HepG2 (cell line): ENCODE measurements around the gene RAB2B. TPM values are rescaled to one million over a fixed set of nuclear protein-coding genes. Genes with fewer than 3 reads are reported as not detected.

Source experiments
- GABPA ChIP-seq, 2 experiments: IDR thresholded peaks; 2 replicates each; pipeline ENCODE4 v1.6.1; 2011 to 2016; ENCODE audit warnings: low read depth in 2 of 2, low read length in 1 of 2, missing biosample characterization in 1 of 2, missing genetic modification characterization in 1 of 2
- HCFC1 ChIP-seq: fragments of 150-350 bp; IDR thresholded peaks from 2 replicates; pipeline ENCODE4 v1.6.1; 2014; ENCODE audit warnings: low read depth, low read length
- IKZF1 ChIP-seq: fragments of 450-650 bp; IDR thresholded peaks from 2 replicates; pipeline ENCODE4 v1.7.1; 2016
- MEIS1 ChIP-seq: sonication (generic); formaldehyde crosslinking; IDR thresholded peaks from 2 replicates; pipeline ENCODE4 v1.9.0; 2021; ENCODE audit warnings: mild to moderate bottlenecking, missing genetic modification reagents, moderate library complexity, borderline replicate concordance
- PITX1 ChIP-seq: sonication (generic); formaldehyde crosslinking; IDR thresholded peaks from 2 replicates; pipeline ENCODE4 v1.5.1; 2020; ENCODE audit warnings: mild to moderate bottlenecking, missing genetic modification reagents
- RAD51 ChIP-seq: fragments of 450-650 bp; IDR thresholded peaks from 2 replicates; pipeline ENCODE4 v1.6.1; 2016; ENCODE audit warnings: borderline replicate concordance
- SMARCE1 ChIP-seq: fragments of 450-650 bp; IDR thresholded peaks from 2 replicates; pipeline ENCODE4 v1.6.1; 2017; ENCODE audit warnings: borderline replicate concordance
- THYN1 ChIP-seq: sonication (generic); formaldehyde crosslinking; IDR thresholded peaks from 2 replicates; pipeline ENCODE4 v1.8.1; 2023; ENCODE audit warnings: low read depth, mild to moderate bottlenecking, moderate library complexity, missing genetic modification reagents, borderline replicate concordance
- TMF1 ChIP-seq: sonication (generic); formaldehyde crosslinking; IDR thresholded peaks from 2 replicates; pipeline ENCODE4 v1.8.1; 2022; ENCODE audit warnings: low read depth, missing genetic modification reagents
- ZBTB7B ChIP-seq: sonication (generic); formaldehyde crosslinking; IDR thresholded peaks from 2 replicates; pipeline ENCODE4 v1.4.0; 2020; ENCODE audit warnings: missing genetic modification reagents
- ZEB1 ChIP-seq: IDR thresholded peaks from 2 replicates; pipeline ENCODE4 v1.6.1; 2012; ENCODE audit warnings: mild to moderate bottlenecking, low read depth, inconsistent platforms; ENCODE audit not compliant: insufficient replicate concordance
- ZFP90 ChIP-seq: sonication (generic); formaldehyde crosslinking; IDR thresholded peaks from 2 replicates; pipeline ENCODE4 v1.8.0; 2022; ENCODE audit warnings: missing genetic modification reagents, mild to moderate bottlenecking, inconsistent platforms, borderline replicate concordance
- ZNF468 ChIP-seq: sonication (generic); formaldehyde crosslinking; IDR thresholded peaks from 2 replicates; pipeline ENCODE4 v1.8.0; 2022; ENCODE audit warnings: mild to moderate bottlenecking, moderate library complexity, missing genetic modification reagents
- ZNF496 ChIP-seq: sonication (generic); formaldehyde crosslinking; IDR thresholded peaks from 2 replicates; pipeline ENCODE4 v1.8.1; 2023; ENCODE audit warnings: mild to moderate bottlenecking, moderate library complexity, missing genetic modification reagents; ENCODE audit not compliant: insufficient replicate concordance
- ZNF547 ChIP-seq: sonication (generic); formaldehyde crosslinking; IDR thresholded peaks from 2 replicates; pipeline ENCODE4 v1.5.1; 2020; ENCODE audit warnings: mild to moderate bottlenecking, missing genetic modification reagents
- ZNF552 ChIP-seq: sonication (generic); formaldehyde crosslinking; IDR thresholded peaks from 2 replicates; pipeline ENCODE4 v1.9.0; 2022; ENCODE audit warnings: missing genetic modification reagents, mild to moderate bottlenecking, borderline replicate concordance
- ZNF713 ChIP-seq: sonication (generic); formaldehyde crosslinking; IDR thresholded peaks from 2 replicates; pipeline ENCODE4 v1.4.0; 2020; ENCODE audit warnings: mild to moderate bottlenecking, missing genetic modification reagents
- ZNF782 ChIP-seq: sonication (generic); formaldehyde crosslinking; IDR thresholded peaks from 2 replicates; pipeline ENCODE4 v1.4.0; 2020; ENCODE audit warnings: missing genetic modification reagents, mild to moderate bottlenecking, borderline replicate concordance
- polyA plus RNA-seq, 8 experiments: library from polyadenylated mRNA; depleted of rRNA in 3 of 8; stranded (reverse) in 7 of 8; unstranded in 1 of 8; fragments of >200 nt; fragmentation: Illumina TruSeq in 4 of 8; extraction: Trizol in 4 of 8; gene quantifications; 2 replicates each; pipeline versions ENCODE4 v1.2.1 to v1.2.3, GENCODE V29; 2011 to 2016; ENCODE audit warnings: low read depth in 4 of 8, missing spikeins in 1 of 8, mixed read lengths in 1 of 8; ENCODE audit not compliant: insufficient read depth in 1 of 8
- total RNA-seq, 5 experiments: library from RNA; depleted of rRNA; stranded (reverse); fragments of >200 nt; fragmentation: Illumina TruSeq; extraction: Trizol; gene quantifications; 2 replicates each; pipeline ENCODE4 v1.2.3, GENCODE V29; 2016; ENCODE audit warnings: low read depth in 1 of 5
- TF ChIP-seq, protein P1 (sequence below): sonication (generic); formaldehyde crosslinking; IDR thresholded peaks from 2 replicates; pipeline ENCODE4 v1.4.0; 2020; ENCODE audit warnings: missing genetic modification reagents, mild to moderate bottlenecking, borderline replicate concordance
- TF ChIP-seq, protein P2 (sequence below): sonication (generic); formaldehyde crosslinking; IDR thresholded peaks from 2 replicates; pipeline ENCODE4 v1.8.0; 2022; ENCODE audit warnings: mild to moderate bottlenecking, missing genetic modification reagents, moderate library complexity
- TF ChIP-seq, protein P3 (sequence below): sonication (generic); formaldehyde crosslinking; IDR thresholded peaks from 2 replicates; pipeline ENCODE4 v1.5.1; 2020; ENCODE audit warnings: mild to moderate bottlenecking, missing genetic modification reagents, borderline replicate concordance
- TF ChIP-seq, protein P4 (sequence below): IDR thresholded peaks from 2 replicates; pipeline ENCODE4 v1.6.1; 2018; ENCODE audit warnings: missing genetic modification reagents

The RAB2B gene
- total and polyA plus RNA-seq, 2 of the 13 experiments (the other 11 are each of a cell fraction or from before 2014, with no cell fraction given) = 36.0 to 60.6 TPM

DNA sequence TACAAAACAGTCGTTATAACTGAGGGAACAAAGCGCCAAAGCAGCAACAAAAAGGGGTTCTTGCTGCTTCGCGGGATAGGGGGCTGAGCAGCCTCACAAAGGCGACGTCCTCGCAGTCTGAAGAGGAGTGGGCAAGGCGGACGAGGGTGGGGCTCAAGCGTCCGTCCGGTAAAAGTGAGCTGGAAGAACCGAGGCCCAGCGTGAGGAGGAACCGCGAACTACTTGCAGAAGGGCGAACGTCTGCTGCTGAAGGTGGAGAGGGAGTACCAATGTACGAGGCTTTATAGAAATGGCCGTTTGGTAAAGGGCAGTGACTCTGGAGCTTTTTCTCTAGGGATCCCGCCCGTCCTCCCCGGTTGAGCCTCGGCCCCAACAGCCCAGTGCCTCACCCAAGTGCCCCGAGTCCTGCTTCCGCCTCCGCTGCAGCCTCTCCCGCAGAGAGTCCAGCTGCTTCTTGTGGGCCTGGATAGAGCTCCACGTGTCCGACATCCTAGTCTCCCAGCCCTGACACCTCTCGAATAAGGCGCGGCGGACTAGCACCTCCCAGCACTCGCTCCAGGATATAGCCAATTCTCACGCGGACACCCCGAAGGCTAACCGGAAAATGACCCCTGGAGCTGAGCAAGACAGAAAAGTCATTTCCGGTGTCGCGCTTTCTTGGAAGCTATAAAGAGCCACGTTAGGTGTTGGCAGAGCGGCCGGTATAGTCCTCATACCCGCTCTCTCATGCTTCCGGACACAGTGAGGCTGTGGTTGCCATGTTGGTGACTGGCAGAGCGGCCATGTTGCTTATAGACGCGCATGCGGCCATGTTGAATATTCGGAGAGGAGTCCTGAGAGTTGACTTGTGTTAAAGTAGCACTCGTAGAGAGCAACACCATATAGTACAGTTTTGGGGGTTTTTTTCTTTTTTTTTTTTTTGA is 34.2 kb upstream of the RAB2B start, which contains the start of gene METTL3 (continued):
- TF ChIP-seq MEIS1 (CRISPR knock-in tag) (no peak), RAD51 (peak; percentile 30; the same call in 1 of the 2 replicates), ZNF468 (CRISPR knock-in tag) (0 out of 2 replicates have a peak, but pooled peaks have one; percentile 70), HCFC1 (peak; percentile 96), PITX1 (CRISPR knock-in tag) (peak; percentile 71; the same call in 1 of the 2 replicates), ZNF547 (CRISPR knock-in tag) (peak; percentile 83), ZNF713 (CRISPR knock-in tag) (no peak; the same call in 1 of the 2 replicates), IKZF1 (no peak), THYN1 (CRISPR knock-in tag) (peak; percentile 30; the same call in 1 of the 2 replicates), ZEB1 (peak; percentile 52), TMF1 (CRISPR knock-in tag) (peak; percentile 97), GABPA (IDR thresholded peaks at IDR 0.05; ENCODE audit: low read depth, low read length) (peak; percentile 90), GABPA (CRISPR knock-in tag; IDR thresholded peaks at IDR 0.05; ENCODE audit: low read depth) (peak; percentile 99), ZBTB7B (CRISPR knock-in tag) (peak; percentile 89), ZFP90 (CRISPR knock-in tag) (no peak; the same call in 1 of the 2 replicates), ZNF496 (CRISPR knock-in tag) (no peak), ZNF552 (CRISPR knock-in tag) (no peak; the same call in 1 of the 2 replicates), SMARCE1 (no peak), ZNF782 (CRISPR knock-in tag) (peak; percentile 96)
- TF ChIP-seq, protein P1, sequence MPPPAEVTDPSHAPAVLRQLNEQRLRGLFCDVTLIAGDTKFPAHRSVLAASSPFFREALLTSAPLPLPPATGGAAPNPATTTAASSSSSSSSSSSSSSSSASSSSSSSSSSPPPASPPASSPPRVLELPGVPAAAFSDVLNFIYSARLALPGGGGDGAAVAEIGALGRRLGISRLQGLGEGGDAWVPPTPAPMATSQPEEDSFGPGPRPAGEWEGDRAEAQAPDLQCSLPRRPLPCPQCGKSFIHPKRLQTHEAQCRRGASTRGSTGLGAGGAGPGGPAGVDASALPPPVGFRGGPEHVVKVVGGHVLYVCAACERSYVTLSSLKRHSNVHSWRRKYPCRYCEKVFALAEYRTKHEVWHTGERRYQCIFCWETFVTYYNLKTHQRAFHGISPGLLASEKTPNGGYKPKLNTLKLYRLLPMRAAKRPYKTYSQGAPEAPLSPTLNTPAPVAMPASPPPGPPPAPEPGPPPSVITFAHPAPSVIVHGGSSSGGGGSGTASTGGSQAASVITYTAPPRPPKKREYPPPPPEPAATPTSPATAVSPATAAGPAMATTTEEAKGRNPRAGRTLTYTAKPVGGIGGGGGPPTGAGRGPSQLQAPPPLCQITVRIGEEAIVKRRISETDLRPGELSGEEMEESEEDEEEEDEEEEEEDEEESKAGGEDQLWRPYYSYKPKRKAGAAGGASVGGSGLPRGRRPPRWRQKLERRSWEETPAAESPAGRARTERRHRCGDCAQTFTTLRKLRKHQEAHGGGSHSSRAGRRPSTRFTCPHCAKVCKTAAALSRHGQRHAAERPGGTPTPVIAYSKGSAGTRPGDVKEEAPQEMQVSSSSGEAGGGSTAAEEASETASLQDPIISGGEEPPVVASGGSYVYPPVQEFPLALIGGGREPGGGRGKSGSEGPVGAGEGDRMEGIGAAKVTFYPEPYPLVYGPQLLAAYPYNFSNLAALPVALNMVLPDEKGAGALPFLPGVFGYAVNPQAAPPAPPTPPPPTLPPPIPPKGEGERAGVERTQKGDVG (CRISPR knock-in tag) = no peak
- TF ChIP-seq, protein P2, sequence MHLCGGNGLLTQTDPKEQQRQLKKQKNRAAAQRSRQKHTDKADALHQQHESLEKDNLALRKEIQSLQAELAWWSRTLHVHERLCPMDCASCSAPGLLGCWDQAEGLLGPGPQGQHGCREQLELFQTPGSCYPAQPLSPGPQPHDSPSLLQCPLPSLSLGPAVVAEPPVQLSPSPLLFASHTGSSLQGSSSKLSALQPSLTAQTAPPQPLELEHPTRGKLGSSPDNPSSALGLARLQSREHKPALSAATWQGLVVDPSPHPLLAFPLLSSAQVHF (CRISPR knock-in tag) = peak; percentile 56; the same call in 1 of the 2 replicates
- TF ChIP-seq, protein P3, sequence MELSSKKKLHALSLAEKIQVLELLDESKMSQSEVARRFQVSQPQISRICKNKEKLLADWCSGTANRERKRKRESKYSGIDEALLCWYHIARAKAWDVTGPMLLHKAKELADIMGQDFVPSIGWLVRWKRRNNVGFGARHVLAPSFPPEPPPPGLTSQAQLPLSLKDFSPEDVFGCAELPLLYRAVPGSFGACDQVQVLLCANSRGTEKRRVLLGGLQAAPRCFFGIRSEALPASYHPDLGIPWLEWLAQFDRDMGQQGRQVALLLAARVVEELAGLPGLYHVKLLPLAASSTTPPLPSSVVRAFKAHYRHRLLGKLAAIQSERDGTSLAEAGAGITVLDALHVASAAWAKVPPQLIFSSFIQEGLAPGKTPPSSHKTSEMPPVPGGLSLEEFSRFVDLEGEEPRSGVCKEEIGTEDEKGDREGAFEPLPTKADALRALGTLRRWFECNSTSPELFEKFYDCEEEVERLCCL (CRISPR knock-in tag) = no peak
- TF ChIP-seq, protein P4, sequence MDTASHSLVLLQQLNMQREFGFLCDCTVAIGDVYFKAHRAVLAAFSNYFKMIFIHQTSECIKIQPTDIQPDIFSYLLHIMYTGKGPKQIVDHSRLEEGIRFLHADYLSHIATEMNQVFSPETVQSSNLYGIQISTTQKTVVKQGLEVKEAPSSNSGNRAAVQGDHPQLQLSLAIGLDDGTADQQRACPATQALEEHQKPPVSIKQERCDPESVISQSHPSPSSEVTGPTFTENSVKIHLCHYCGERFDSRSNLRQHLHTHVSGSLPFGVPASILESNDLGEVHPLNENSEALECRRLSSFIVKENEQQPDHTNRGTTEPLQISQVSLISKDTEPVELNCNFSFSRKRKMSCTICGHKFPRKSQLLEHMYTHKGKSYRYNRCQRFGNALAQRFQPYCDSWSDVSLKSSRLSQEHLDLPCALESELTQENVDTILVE = peak; percentile 92
